HAP-1 (cell line): Measurements from ENCODE around the gene EYS.
"Not testable (repeated sequence)": the region's sequence is repeated elsewhere in the genome, so short reads cannot be mapped to it uniquely, and the experiment has no call there.

Experiments used
- DNase-seq, 2 experiments: peaks; one replicate each; pipeline ENCODE4 v3.0.0-alpha.2; 2016 to 2020; ENCODE audit warnings: low spot score in 2 of 2
- H3K27me3 ChIP-seq: fragments of 250-450 bp; sonication (Bioruptor Pico); 2 replicates; pipeline ENCODE4 v1.5.1; 2020; ENCODE audit warnings: low read depth, mild to moderate bottlenecking, moderate library complexity
- H3K36me3 ChIP-seq: fragments of 250-450 bp; sonication (Bioruptor Pico); replicated peaks from 2 replicates; pipeline ENCODE4 v1.5.1; 2020; ENCODE audit warnings: mild to moderate bottlenecking
- H3K4me1 ChIP-seq: fragments of 250-450 bp; sonication (Bioruptor Pico); 2 replicates; pipeline ENCODE4 v1.5.1; 2020; ENCODE audit warnings: mild to moderate bottlenecking
- H3K4me3 ChIP-seq: fragments of 250-450 bp; sonication (Bioruptor Pico); 2 replicates; pipeline ENCODE4 v1.5.1; 2020; ENCODE audit warnings: mild to moderate bottlenecking, moderate library complexity
- H3K9me3 ChIP-seq: fragments of 250-450 bp; sonication (Bioruptor Pico); 2 replicates; pipeline ENCODE4 v1.5.1; 2020; ENCODE audit warnings: mild to moderate bottlenecking, moderate library complexity
- in situ Hi-C: fragments of 300-500 bp; cut with MboI; formaldehyde crosslinking; loops from 3 replicates; pipeline ENCODE4 v1.14.3; 2020; ENCODE audit warnings: low sequenced_read_pairs, inconsistent platforms, mixed read lengths

Gene EYS

GRCh38 chr6:63910863-63911551, 1796.0 kb downstream of the EYS start:
- H3K9me3 ChIP-seq, result no peaks in the 10 kb centered on the region
- H3K27me3 ChIP-seq, result no peaks in the 10 kb centered on the region
- in situ Hi-C loops, result no loop called here
- no peak for DNase-seq
- H3K4me3 ChIP-seq, result no peak overlapping the region
- H3K4me1 ChIP-seq, result no peaks in the 10 kb centered on the region
- no peaks in the 10 kb centered on the region for H3K36me3 ChIP-seq

- no peaks in the 10 kb centered on the region for H3K4me1 ChIP-seq
- H3K27me3 ChIP-seq, result no peaks in the 10 kb centered on the region
- DNase-seq, result no peak
- in situ Hi-C loops, result no loop called here
- no peak overlapping the region for H3K4me3 ChIP-seq
- no peaks in the 10 kb centered on the region for H3K9me3 ChIP-seq
- no peaks in the 10 kb centered on the region for H3K36me3 ChIP-seq
Observed at GRCh38 chr6:63904650-63905248, 1802.3 kb downstream of the EYS start.

DNA sequence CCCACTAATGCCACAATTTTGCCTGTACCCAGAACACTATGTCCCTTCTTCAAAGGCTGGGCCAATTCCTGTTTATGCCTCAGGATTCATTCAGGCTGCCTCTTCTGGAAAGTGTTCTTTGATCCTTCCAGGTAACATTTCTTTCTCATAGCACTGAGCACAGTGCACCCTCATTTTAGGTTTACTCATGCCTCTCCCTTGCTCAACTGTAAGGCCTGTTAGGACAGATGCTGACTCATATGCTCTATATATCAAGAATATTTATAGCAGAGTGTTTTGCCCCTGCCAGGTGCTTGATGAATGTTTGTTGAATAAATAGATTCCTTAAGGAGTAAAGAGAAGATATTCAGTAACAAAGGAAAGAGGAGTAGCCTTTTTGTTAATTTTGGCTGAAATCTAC, 1807.5 kb downstream of the EYS start:
- H3K27me3 ChIP-seq, result no peaks in the 10 kb centered on the region
- H3K36me3 ChIP-seq, result no peaks in the 10 kb centered on the region

GRCh38 chr6:63897952-63898351, 1809.1 kb downstream of the EYS start:
- Histone ChIP-seq H3K36me3 (no peaks in the 10 kb centered on the region), H3K9me3 (no peaks in the 10 kb centered on the region), H3K4me3 (no peak overlapping the region), H3K27me3 (no peaks in the 10 kb centered on the region), H3K4me1 (no peaks in the 10 kb centered on the region)
- DNase-seq, result no peak
- in situ Hi-C loops, result no loop called here

More for the DNA sequence above, 1807.5 kb downstream of the EYS start:
- H3K4me1 ChIP-seq, result no peaks in the 10 kb centered on the region
- in situ Hi-C loops, result no loop called here
- no peak overlapping the region for H3K4me3 ChIP-seq
- H3K9me3 ChIP-seq, result no peaks in the 10 kb centered on the region
- DNase-seq, result no peak

DNA sequence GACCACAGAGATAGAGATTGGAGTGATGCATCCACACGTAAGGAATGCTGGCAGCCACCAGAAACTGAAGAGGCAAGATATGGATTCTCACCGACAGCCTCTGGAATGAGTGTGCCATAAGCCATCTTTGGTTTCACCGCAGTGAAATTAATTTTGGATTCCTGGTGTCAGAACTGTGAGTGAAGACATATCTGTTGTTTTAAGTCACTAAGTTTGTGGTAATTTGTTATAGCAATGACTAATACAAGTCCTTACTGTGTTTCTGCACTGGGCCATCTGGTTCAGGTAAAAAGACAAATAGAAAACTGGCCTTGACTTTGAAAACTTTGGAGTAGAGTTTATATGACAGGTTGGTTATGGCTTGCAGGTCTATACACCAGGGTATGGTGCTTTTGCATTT, 1809.6 kb downstream of the EYS start:
- Histone ChIP-seq H3K36me3 (no peaks in the 10 kb centered on the region), H3K4me3 (no peak overlapping the region), H3K27me3 (no peaks in the 10 kb centered on the region), H3K4me1 (no peaks in the 10 kb centered on the region), H3K9me3 (no peaks in the 10 kb centered on the region)
- in situ Hi-C loops, result no loop called here
- no peak for DNase-seq

DNA sequence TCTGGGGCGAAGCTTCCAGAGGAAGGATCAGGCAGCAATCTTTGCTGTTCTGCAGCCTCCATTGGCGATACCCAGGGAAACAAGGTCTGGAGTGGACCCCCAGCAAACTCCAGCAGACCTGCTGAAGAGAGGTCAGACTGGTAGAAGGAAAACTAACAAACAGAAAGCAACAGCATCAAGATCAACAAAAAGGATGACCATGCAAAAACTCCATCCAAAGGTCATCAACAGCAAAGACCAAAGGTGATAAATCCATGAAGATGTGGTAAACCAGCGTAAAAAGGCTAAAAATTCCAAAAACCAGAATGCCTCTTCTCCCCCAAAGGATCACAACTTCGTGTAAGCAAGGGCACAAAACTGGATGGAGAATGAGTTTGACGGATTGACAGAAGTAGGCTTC, 1818.6 kb downstream of the EYS start:
- no peak overlapping the region for H3K4me3 ChIP-seq
- in situ Hi-C loops, result no loop called here
- no peak for DNase-seq
- H3K36me3 ChIP-seq, result no peaks in the 10 kb centered on the region
- H3K4me1 ChIP-seq, result no peaks in the 10 kb centered on the region
- H3K27me3 ChIP-seq, result no peaks in the 10 kb centered on the region
- no peaks in the 10 kb centered on the region for H3K9me3 ChIP-seq

GRCh38 chr6:63887804-63888203, 1819.2 kb downstream of the EYS start:
- H3K27me3 ChIP-seq, H3K4me1 ChIP-seq, H3K4me3 ChIP-seq, H3K36me3 ChIP-seq, DNase-seq, in situ Hi-C loops, H3K9me3 ChIP-seq: not testable (repeated sequence)

GRCh38 chr6:63887002-63887751, 1819.8 kb downstream of the EYS start:
- H3K27me3 ChIP-seq, result no peaks in the 10 kb centered on the region
- no peak for DNase-seq
- in situ Hi-C loops, result no loop called here
- H3K4me1 ChIP-seq, result no peaks in the 10 kb centered on the region
- H3K9me3 ChIP-seq, result no peaks in the 10 kb centered on the region
- no peaks in the 10 kb centered on the region for H3K36me3 ChIP-seq
- no peak overlapping the region for H3K4me3 ChIP-seq

DNA sequence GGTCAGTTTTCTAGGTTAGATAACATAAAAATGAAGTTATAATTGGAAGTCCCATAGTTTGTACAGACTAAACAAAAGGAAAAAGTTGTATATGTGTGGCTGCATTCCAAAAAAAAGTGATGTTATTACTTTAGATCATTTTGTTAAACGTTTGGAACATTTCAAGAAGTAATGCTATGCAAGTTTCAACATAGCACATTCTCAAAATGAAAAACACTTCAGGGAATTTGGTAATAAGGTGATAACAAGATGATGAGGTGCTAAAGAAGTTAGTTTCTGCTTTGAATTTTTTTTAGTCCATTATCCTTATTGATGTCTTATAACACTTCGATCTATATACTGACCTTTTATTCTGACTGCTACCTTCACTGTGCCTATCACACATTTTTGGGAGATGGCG, 1820.7 kb downstream of the EYS start:
- H3K4me1 ChIP-seq, result no peaks in the 10 kb centered on the region
- no peaks in the 10 kb centered on the region for H3K36me3 ChIP-seq
- H3K9me3 ChIP-seq, result no peaks in the 10 kb centered on the region
- in situ Hi-C loops, result no loop called here
- no peak overlapping the region for H3K4me3 ChIP-seq
- no peak for DNase-seq
- no peaks in the 10 kb centered on the region for H3K27me3 ChIP-seq

GRCh38 chr6:63883597-63883996, 1823.4 kb downstream of the EYS start:
- no peaks in the 10 kb centered on the region for H3K4me1 ChIP-seq
- no peaks in the 10 kb centered on the region for H3K36me3 ChIP-seq
- no peaks in the 10 kb centered on the region for H3K27me3 ChIP-seq
- H3K4me3 ChIP-seq, result no peak overlapping the region
- H3K9me3 ChIP-seq, result no peaks in the 10 kb centered on the region
- DNase-seq, result no peak
- in situ Hi-C loops, result no loop called here

- in situ Hi-C loops, result no loop called here
Observed at GRCh38 chr6:63882208-63882607, 1824.8 kb downstream of the EYS start.

GRCh38 chr6:63881791-63882190, 1825.2 kb downstream of the EYS start:
- Histone ChIP-seq H3K4me3 (no peak overlapping the region), H3K36me3 (no peaks in the 10 kb centered on the region), H3K4me1 (no peaks in the 10 kb centered on the region), H3K9me3 (no peaks in the 10 kb centered on the region), H3K27me3 (no peaks in the 10 kb centered on the region)
- in situ Hi-C loops, result no loop called here
- DNase-seq, result no peak

More at GRCh38 chr6:63882208-63882607, 1824.8 kb downstream of the EYS start:
- Histone ChIP-seq H3K4me3 (no peak overlapping the region), H3K36me3 (no peaks in the 10 kb centered on the region), H3K4me1 (no peaks in the 10 kb centered on the region), H3K27me3 (no peaks in the 10 kb centered on the region), H3K9me3 (no peaks in the 10 kb centered on the region)
- DNase-seq, result no peak

GRCh38 chr6:63872233-63872632, 1834.8 kb downstream of the EYS start:
- no peak overlapping the region for H3K4me3 ChIP-seq
- DNase-seq, result no peak
- H3K4me1 ChIP-seq, result no peaks in the 10 kb centered on the region
- no peaks in the 10 kb centered on the region for H3K36me3 ChIP-seq
- H3K9me3 ChIP-seq, result no peaks in the 10 kb centered on the region
- in situ Hi-C loops, result no loop called here
- H3K27me3 ChIP-seq, result no peaks in the 10 kb centered on the region

DNA sequence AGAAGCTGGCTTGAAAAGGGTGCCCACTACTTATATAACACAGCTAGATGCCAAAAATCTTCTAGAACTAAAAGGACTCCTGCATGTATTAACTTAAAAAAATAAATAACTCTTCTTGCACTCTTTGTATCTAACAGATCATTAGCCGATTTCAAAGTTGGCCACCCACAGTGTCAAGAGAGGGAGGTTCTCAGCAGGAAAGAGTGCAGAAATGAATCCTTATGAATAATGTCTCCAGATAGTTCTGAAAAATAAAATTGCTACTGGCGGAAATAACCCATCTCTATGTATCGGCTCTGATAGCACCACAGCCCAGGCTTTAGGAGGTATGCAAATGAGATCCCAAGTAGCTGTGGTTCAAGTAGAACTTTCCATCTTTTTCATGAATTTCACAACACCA, 1838.7 kb downstream of the EYS start:
- Histone ChIP-seq H3K27me3 (no peaks in the 10 kb centered on the region), H3K4me1 (no peaks in the 10 kb centered on the region), H3K36me3 (no peaks in the 10 kb centered on the region), H3K9me3 (no peaks in the 10 kb centered on the region), H3K4me3 (no peak overlapping the region)
- DNase-seq, result no peak
- in situ Hi-C loops, result no loop called here
